Measurements from ENCODE around the gene GABRA1. TPM values are rescaled to one million over a fixed set of nuclear protein-coding genes. Genes with fewer than 3 reads are reported as not detected.

GABRA1 gene
- polyA plus RNA-seq, 4 donors: 0.15 to 0.17 TPM; not detected in 2

Other genes starting within 250 kb of the GABRA1 start
- gene GABRA6, start 162.4 kb upstream of the GABRA1 start, polyA plus RNA-seq (ENCODE audit: insufficient read length in 4 of 4): under 1 TPM in 1 of 4 donors, not detected in 3; 0.09 TPM
- under 1 TPM; 0.04 to 0.11 (median 0.05) TPM for gene GABRG2, start 219.7 kb downstream of the GABRA1 start, polyA plus RNA-seq (ENCODE audit: insufficient read length in 4 of 4)